Left lung (tissue), 10 donors: Measurements from ENCODE around the gene PTPRO. TPM values are rescaled to one million over a fixed set of nuclear protein-coding genes. Genes with fewer than 3 reads are reported as not detected.
"Not testable (repeated sequence)": the region's sequence is repeated elsewhere in the genome, so short reads cannot be mapped to it uniquely, and the experiment has no call there.

Source experiments
- ATAC-seq: fragments of 200-7000 bp; cut with Tn5 transposase; one replicate; pipeline ENCODE4 v1.9.1; 2020; ENCODE audit warnings: moderate library complexity
- DNase-seq, 4 donors: peaks; one replicate each; pipeline ENCODE4 v3.0.0-alpha.2; 2013 to 2020
- H3K27ac ChIP-seq, 2 donors: fragments of 200-600 bp; sonication (generic) in 1 of 2; one replicate each; pipeline versions ENCODE4 v1.5.0 to v1.8.0; 2020 to 2021
- H3K27me3 ChIP-seq, 2 donors: fragments of 200-600 bp; sonication (generic) in 1 of 2; one replicate each; pipeline versions ENCODE4 v1.5.0 to v1.8.0; 2020 to 2021
- H3K36me3 ChIP-seq, 2 donors: fragments of 200-600 bp; sonication (generic) in 1 of 2; one replicate each; pipeline versions ENCODE4 v1.5.0 to v1.8.0; 2020 to 2021
- H3K4me1 ChIP-seq, 2 donors: fragments of 200-600 bp; one replicate each; pipeline ENCODE4 v1.8.0; 2021
- H3K4me3 ChIP-seq, 2 donors: fragments of 200-600 bp; sonication (generic) in 1 of 2; one replicate each; pipeline versions ENCODE4 v1.5.0 to v1.8.0; 2020 to 2021; ENCODE audit warnings: mild to moderate bottlenecking in 1 of 2
- H3K9me3 ChIP-seq, 2 donors: fragments of 200-600 bp; sonication (generic) in 1 of 2; one replicate each; pipeline versions ENCODE4 v1.5.0 to v1.8.0; 2020 to 2021
- intact Hi-C, 2 donors: fragments of 100-400 bp; cut with DNase I; formaldehyde crosslinking; loops; one replicate each; pipeline versions ENCODE4 v1.11.2 to v1.14.2; 2022
- polyA plus RNA-seq, 6 donors: library from polyadenylated mRNA; unstranded; fragments of 120-200 nt; gene quantifications; one replicate each; pipeline ENCODE4 v1.2.1, GENCODE V29; 2013; ENCODE audit not compliant: insufficient read length in 6 of 6
- total RNA-seq, 2 donors: library from RNA; stranded (reverse); fragmentation: NEBNext Ultra II Directional; extraction: Animal tissue kit (Norgen Biotek cat#: 25700); gene quantifications; one replicate each; pipeline ENCODE4 v1.2.1, GENCODE V29; 2021
- TF ChIP-seq, protein P1 (sequence below), 2 donors: fragments of 200-600 bp; sonication (generic) in 1 of 2; IDR thresholded peaks; one replicate each; pipeline versions ENCODE4 v1.5.0 to v1.8.0; 2021; ENCODE audit warnings: antibody characterized with exemption in 2 of 2
- donor health status: DM: no; HTN: yes; CAD: no.
- donor health status: DM: no; HTN: no; CAD: no.

Gene PTPRO
- total and polyA plus RNA-seq, 8 donors, result 1.1 to 11.9 (median 1.7) TPM

DNA sequence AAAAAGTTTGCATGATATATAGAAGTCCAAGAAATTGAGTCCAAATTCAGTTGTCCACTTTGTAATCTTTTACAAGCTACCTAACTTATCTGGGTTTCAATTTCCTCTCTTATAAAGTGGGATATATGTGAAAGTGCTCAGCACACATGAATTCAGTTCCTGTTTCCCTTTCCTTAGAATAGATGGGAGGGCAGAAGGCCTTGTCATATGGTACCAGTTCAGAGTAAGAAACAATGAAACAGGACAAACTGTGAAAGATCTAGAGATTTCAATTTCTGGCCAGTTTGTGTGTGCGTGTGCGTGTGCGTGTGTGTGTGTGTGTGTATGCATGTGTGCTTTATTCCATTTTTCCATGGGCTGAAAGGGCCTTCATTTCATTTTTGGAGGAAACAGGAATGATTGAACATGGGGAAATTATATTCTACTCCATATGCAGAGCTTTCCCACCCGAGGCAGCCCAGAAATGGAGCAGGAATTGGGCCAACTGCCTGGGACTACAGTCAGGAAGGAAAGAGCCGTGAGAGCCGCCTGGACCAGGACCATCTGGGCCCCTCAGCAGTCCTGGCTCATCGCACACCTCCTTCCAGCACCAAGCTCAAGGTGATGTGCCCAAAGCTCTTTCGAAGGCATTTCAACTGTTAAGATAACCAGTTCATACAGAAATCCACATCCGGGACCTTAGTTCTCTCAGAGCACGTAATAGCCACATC lies 283.7 kb downstream of the PTPRO start:
- no peaks in the 10 kb centered on the region for H3K36me3 ChIP-seq
- H3K27ac ChIP-seq, result no peak overlapping the region
- TF ChIP-seq, protein P1, sequence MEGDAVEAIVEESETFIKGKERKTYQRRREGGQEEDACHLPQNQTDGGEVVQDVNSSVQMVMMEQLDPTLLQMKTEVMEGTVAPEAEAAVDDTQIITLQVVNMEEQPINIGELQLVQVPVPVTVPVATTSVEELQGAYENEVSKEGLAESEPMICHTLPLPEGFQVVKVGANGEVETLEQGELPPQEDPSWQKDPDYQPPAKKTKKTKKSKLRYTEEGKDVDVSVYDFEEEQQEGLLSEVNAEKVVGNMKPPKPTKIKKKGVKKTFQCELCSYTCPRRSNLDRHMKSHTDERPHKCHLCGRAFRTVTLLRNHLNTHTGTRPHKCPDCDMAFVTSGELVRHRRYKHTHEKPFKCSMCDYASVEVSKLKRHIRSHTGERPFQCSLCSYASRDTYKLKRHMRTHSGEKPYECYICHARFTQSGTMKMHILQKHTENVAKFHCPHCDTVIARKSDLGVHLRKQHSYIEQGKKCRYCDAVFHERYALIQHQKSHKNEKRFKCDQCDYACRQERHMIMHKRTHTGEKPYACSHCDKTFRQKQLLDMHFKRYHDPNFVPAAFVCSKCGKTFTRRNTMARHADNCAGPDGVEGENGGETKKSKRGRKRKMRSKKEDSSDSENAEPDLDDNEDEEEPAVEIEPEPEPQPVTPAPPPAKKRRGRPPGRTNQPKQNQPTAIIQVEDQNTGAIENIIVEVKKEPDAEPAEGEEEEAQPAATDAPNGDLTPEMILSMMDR (IDR thresholded peaks at IDR 0.05), result no peak
- no peaks in the 10 kb centered on the region for H3K4me1 ChIP-seq
- ATAC-seq (no peak), DNase-seq (no peak)
- no peaks in the 10 kb centered on the region for H3K9me3 ChIP-seq
- intact Hi-C loops, result no loop called here
- H3K27me3 ChIP-seq, result no peaks in the 10 kb centered on the region
- H3K4me3 ChIP-seq, result no peak overlapping the region

DNA sequence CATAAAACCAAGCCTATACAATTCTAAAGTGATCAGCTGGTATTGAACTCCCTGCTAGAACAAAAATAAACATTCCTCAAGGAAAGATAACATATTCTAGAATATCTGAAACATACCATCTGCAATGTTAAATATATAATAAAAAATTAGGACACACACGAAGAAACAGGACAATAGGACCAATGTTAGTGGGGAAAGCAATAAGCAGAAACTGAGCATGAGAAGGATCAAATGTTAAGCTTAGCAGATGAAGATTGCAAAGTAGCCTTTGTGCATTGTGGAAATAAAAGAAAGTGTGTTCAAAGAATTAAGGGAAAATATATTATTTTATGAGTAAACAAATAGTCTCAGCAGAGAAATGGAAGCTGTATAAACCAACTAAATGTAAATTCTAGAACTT lies 286.1 kb downstream of the PTPRO start:
- Histone ChIP-seq H3K9me3 (peaks cover 0 to 3% of the 10 kb centered on the region in 2 donors), H3K4me3 (no peak overlapping the region), H3K36me3 (no peaks in the 10 kb centered on the region), H3K27me3 (no peaks in the 10 kb centered on the region), H3K4me1 (no peaks in the 10 kb centered on the region), H3K27ac (no peak overlapping the region)
- intact Hi-C loops, result no loop called here
- TF ChIP-seq, protein P1 (IDR thresholded peaks at IDR 0.05), result no peak
- no peak for ATAC-seq
- DNase-seq, result no peak

DNA sequence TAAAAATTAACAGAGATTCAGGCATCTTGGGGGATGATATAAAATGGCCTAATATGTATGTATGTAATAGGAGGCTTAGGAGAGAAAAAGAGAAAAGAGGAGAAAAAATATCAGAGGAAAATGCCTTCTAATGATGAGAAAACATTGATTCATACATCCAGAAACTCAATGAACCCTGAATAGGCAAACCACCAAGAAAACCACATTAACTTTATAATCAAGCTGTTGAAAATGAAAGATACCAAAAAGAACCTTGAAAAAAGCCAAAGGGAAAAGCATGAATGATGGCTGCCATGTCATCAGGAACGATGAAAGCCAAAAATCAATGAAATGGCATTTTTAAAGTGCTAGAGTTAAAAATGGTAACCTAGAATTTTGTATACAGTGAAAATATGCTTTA lies 286.6 kb downstream of the PTPRO start:
- H3K4me3 ChIP-seq, result no peak overlapping the region
- H3K36me3 ChIP-seq, result no peaks in the 10 kb centered on the region
- H3K4me1 ChIP-seq, result no peaks in the 10 kb centered on the region
- DNase-seq, result no peak
- peaks cover 0 to 9% of the 10 kb centered on the region in 2 donors for H3K9me3 ChIP-seq
- TF ChIP-seq, protein P1 (IDR thresholded peaks at IDR 0.05), result no peak
- ATAC-seq, result no peak
- H3K27ac ChIP-seq, result no peak overlapping the region
- H3K27me3 ChIP-seq, result no peaks in the 10 kb centered on the region
- intact Hi-C loops, result no loop called here

DNA sequence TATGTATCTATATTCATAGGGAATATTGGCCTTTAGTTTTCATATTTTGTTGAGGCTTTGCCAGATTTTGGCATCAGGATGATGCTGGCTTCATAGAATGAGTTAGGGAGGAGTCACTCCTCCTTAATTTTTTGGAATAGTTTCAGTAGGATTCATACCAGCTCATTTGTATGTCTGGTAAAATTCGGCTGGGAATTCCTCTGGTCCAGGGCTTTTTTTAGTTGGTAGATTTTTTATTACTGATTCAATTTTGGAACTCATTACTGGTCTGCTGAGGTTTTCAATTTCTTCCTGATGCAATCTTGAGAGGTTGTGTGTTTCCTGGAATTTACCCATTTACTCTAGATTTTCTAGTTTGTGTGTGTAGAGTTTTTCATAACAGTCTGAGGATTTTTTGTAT lies 291.7 kb downstream of the PTPRO start:
- H3K27me3 ChIP-seq, result no peaks in the 10 kb centered on the region
- DNase-seq, result no peak
- TF ChIP-seq, protein P1 (IDR thresholded peaks at IDR 0.05), result no peak
- H3K9me3 ChIP-seq, result peaks cover 0 to 12% of the 10 kb centered on the region in 2 donors
- H3K27ac ChIP-seq, result no peak overlapping the region
- H3K4me1 ChIP-seq, result no peaks in the 10 kb centered on the region
- ATAC-seq, result no peak
- no peak overlapping the region for H3K4me3 ChIP-seq
- intact Hi-C loops, result no loop called here
- no peaks in the 10 kb centered on the region for H3K36me3 ChIP-seq

DNA sequence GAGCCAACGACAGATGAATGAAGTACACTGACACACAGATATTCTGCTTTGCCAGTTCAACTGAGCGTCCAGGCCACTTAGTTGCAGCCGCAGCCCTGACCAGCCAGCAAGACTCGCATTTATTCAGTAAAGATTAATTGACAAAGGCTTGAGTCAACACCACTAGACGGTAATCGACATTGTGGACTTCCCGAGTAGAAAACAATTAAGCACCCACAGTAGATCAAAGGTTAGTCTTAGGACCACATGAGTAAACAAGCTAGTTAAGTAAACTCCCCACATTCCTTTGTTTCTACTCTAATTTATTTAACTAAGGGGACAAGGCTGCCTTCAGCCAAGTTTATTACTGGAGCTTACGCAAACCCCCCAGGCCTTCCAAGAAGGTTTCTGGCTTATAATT lies 294.2 kb downstream of the PTPRO start:
- H3K36me3 ChIP-seq, ATAC-seq, intact Hi-C loops, H3K27me3 ChIP-seq, H3K27ac ChIP-seq, DNase-seq, H3K4me3 ChIP-seq, H3K4me1 ChIP-seq: not testable (repeated sequence)
- peaks cover 0 to 12% of the 10 kb centered on the region in 2 donors for H3K9me3 ChIP-seq
